IgD-negative memory B cell (primary cell): Measurements from ENCODE around the gene ACTR2. TPM values are rescaled to one million over a fixed set of nuclear protein-coding genes. Genes with fewer than 3 reads are reported as not detected.
"Not testable (repeated sequence)": the region's sequence is repeated elsewhere in the genome, so short reads cannot be mapped to it uniquely, and the experiment has no call there.

Source experiments
- H3K27ac Mint-ChIP-seq, 3 donors: one replicate each; pipeline ENCODE4 v1.8.0; 2020 to 2022; ENCODE audit warnings: mild to moderate bottlenecking in 3 of 3, mixed read lengths in 3 of 3, moderate library complexity in 1 of 3
- H3K27me3 Mint-ChIP-seq: one replicate; pipeline ENCODE4 v1.8.0; 2021; ENCODE audit warnings: mixed read lengths
- H3K36me3 Mint-ChIP-seq: one replicate; pipeline ENCODE4 v1.8.0; 2020; ENCODE audit warnings: mild to moderate bottlenecking, mixed read lengths
- H3K4me1 Mint-ChIP-seq, 3 donors: one replicate each; pipeline ENCODE4 v1.8.0; 2020 to 2022; ENCODE audit warnings: mixed read lengths in 3 of 3, mild to moderate bottlenecking in 1 of 3
- H3K4me3 Mint-ChIP-seq, 4 donors: one replicate each; pipeline ENCODE4 v1.8.0; 2020 to 2022; ENCODE audit warnings: mild to moderate bottlenecking in 4 of 4, mixed read lengths in 4 of 4, moderate library complexity in 3 of 4
- H3K9me3 Mint-ChIP-seq, 3 donors: one replicate each; pipeline ENCODE4 v1.8.0; 2020 to 2021; ENCODE audit warnings: mixed read lengths in 3 of 3, mild to moderate bottlenecking in 1 of 3
- polyA plus RNA-seq: library from polyadenylated mRNA; unstranded; fragments of 300-500 nt; fragmentation: Illumina TruSeq; gene quantifications from one replicate; pipeline ENCODE4 v1.2.3, GENCODE V29; 2021

ACTR2 gene
- polyA plus RNA-seq, 1 donor from 2014 or later, result 296 TPM

DNA sequence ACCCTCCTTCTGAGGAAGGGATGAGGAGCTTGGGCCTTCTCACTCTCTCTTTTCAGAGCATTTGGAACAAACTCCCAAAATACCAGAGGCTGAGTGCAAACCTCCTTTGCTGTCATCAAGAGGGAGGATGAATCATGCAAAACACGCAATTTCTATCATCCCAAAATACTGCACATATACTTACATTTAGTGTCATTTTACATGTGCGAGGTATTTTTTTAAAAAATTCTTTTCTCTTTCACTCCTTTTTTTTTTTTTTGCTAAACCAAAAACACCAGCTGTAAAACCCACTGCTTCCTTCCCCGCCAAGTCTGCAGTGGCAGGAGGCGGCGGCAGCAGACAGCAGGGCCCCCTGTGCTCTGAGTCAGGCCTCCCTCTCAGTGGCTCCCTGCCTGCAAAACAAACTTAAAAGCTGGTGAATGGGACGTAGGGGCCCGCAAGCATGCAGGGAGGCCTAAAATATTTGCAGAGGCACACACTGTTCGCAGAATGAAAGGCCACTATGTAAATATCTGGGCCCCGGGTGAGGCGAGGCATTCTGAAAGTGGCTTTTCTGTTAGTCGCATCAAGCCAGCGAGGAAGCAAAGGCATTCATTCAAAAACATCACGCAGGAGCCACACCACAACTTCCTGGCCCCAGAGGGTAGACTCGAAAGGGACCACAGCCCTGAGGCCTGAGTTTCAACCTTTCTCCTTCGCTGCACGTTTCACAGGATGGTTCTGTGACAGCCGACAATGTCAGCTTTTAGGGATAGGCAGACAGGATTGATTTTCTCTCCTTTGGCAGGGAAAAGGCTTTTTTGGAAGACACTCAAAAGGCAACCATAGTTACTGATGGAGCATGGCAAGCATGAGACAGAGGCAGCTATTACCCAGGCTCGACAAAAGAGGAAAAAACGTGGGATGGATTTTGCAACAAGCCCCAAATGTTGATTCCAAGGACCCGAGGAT lies 73.4 kb downstream of the ACTR2 start:
- Mint-ChIP-seq H3K4me1 (peaks cover 14 to 22% (median 14%) of the 10 kb centered on the region in 3 donors), H3K36me3 (peaks cover 3% of the 10 kb centered on the region), H3K9me3 (peaks cover 0 to 2% (median 0%) of the 10 kb centered on the region in 3 donors), H3K27me3 (peaks cover 43% of the 10 kb centered on the region), H3K27ac (peak overlapping the region; percentile 11 to 83 (median 20)), H3K4me3 (peak overlapping the region; percentile 11 to 89 (median 46))

DNA sequence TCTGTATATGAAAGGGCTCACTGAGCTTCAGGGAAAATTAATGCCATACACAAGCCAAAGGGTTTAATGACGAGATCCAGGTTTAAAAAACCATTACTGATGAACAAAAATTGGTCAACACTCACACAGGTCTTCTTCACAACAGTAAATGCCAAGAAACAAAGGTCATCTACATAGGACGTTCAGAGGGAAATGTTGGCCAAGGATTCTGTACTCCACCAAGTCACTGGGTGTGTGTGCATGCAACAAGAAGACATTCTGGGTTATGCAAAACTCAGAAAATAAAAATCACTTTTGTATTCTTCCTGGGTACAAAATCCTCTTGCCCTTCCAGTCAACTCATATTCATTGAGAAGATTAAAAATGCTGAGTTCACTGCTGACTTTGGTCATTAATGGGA lies 78.3 kb downstream of the ACTR2 start:
- H3K36me3 Mint-ChIP-seq, result no peaks in the 10 kb centered on the region
- H3K9me3 Mint-ChIP-seq, result no peaks in the 10 kb centered on the region
- H3K27ac Mint-ChIP-seq, result no peak overlapping the region
- H3K4me3 Mint-ChIP-seq, result no peak overlapping the region
- peaks cover 6 to 13% (median 12%) of the 10 kb centered on the region in 3 donors for H3K4me1 Mint-ChIP-seq
- H3K27me3 Mint-ChIP-seq, result peaks cover 30% of the 10 kb centered on the region

DNA sequence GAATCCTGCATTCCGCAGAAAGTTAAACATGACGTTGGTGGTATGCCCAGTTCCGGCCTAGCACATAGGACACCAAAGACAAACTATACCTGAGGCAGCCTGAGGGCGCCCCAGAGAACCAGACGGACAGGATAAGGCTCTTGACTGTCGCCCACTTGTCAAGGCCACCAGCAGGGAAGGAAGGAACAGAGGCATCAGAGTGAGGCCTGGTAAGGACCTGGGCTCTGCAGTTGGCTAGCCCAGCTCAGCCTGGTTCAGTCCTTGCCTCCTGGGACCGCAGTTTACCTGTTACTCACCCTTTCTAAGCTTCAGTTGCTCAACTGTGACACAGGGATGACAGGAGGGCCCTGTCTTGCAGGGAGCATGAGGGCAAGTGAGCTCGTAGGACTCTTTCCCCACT lies 82.1 kb downstream of the ACTR2 start:
- Mint-ChIP-seq H3K4me3 (no peak overlapping the region), H3K9me3 (no peaks in the 10 kb centered on the region), H3K4me1 (peaks cover 0 to 5% (median 4%) of the 10 kb centered on the region in 3 donors), H3K27me3 (peaks cover 3% of the 10 kb centered on the region), H3K36me3 (no peaks in the 10 kb centered on the region), H3K27ac (no peak overlapping the region)

GRCh38 chr2:65311049-65311448 lies 83.4 kb downstream of the ACTR2 start:
- Mint-ChIP-seq H3K4me1 (peaks cover 0 to 5% (median 4%) of the 10 kb centered on the region in 3 donors), H3K27ac (no peak overlapping the region), H3K9me3 (no peaks in the 10 kb centered on the region), H3K36me3 (no peaks in the 10 kb centered on the region), H3K27me3 (peaks cover 3% of the 10 kb centered on the region), H3K4me3 (no peak overlapping the region)

DNA sequence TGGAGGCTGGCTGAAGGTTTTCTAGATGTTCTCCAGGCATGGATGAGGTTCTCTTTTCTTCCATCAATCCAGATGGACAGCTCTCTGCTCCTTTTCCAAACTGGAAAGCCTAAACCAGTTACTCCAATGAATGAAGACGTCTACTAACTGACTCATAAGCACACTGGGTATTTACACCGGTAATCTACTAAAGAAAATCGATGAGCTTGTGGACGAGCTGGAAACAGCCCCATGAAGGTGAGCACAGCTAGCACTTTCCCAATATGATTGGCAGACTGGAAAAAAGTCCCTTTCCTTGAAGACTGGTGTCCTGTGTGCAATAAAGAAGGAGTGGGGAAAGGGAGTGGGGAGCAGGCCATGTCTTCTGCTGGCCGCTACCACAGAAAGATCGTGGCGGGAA lies 84.0 kb downstream of the ACTR2 start:
- H3K27me3 Mint-ChIP-seq, result peaks cover under 1% of the 10 kb centered on the region
- no peaks in the 10 kb centered on the region for H3K9me3 Mint-ChIP-seq
- H3K4me3 Mint-ChIP-seq, result no peak overlapping the region

GRCh38 chr2:65313126-65313953 lies 85.7 kb downstream of the ACTR2 start:
- peaks cover 0 to 5% (median 4%) of the 10 kb centered on the region in 3 donors for H3K4me1 Mint-ChIP-seq
- H3K27me3 Mint-ChIP-seq, result peaks cover 3% of the 10 kb centered on the region
- peak overlapping the region in 1 of 4 donors; percentile 76 for H3K4me3 Mint-ChIP-seq
- no peaks in the 10 kb centered on the region for H3K9me3 Mint-ChIP-seq
- H3K27ac Mint-ChIP-seq, result no peak overlapping the region
- H3K36me3 Mint-ChIP-seq, result no peaks in the 10 kb centered on the region

More for the DNA sequence above, 84.0 kb downstream of the ACTR2 start:
- Mint-ChIP-seq H3K36me3 (no peaks in the 10 kb centered on the region), H3K4me1 (peaks cover 0 to 5% (median 4%) of the 10 kb centered on the region in 3 donors), H3K27ac (no peak overlapping the region)

DNA sequence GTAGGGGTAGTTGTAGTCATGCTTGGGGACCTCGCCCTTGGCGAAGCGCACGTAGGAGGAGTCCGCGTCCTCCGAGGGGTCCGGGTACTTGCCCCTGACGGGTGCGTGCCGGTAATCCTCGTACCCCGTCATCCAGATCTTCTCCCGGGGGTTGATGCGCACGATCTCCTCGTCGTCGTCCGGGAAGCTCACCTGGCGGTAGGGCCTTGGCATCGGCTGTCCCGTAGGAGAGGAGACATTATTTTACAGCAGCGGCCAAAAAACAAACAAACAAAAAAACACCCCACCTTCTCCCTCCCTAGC lies 86.3 kb downstream of the ACTR2 start:
- Mint-ChIP-seq H3K4me3 (no peak overlapping the region), H3K36me3 (no peaks in the 10 kb centered on the region), H3K9me3 (peaks cover 0 to under 1% (median 0%) of the 10 kb centered on the region in 3 donors), H3K27me3 (peaks cover 6% of the 10 kb centered on the region), H3K4me1 (peaks cover 0 to 5% (median 4%) of the 10 kb centered on the region in 3 donors), H3K27ac (no peak overlapping the region)

DNA sequence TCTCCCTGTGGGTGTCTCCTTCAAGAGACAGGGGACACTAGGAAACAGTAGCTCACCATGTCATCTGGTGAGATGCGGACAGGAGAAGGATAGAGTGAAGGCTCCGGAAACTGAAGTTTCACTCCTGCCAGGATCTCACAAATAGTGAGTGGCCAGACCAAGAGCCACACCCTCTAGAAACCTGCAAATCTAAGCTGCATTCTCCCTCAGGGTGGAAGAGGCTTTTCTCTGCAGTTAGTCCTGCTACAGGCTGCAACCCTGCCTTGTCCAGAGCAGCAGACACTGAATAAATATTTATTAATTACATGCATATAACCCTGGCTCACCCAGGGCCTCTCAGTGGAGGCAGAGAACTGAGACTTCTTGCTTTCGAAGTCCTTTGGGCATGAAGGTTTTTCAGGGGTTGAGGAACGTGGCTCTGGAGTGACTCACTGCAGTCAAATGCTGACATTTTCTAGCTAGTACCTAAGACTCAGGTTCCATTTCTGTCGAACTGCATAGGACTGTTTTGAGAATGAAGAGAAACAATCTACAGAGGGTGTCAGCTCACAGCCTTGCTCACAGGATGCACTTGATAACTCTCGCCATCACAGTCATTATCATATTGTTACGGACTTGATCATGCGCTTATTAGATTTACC lies 87.3 kb downstream of the ACTR2 start:
- Mint-ChIP-seq H3K27me3 (peaks cover 15% of the 10 kb centered on the region), H3K4me1 (peaks cover 0 to 5% (median 4%) of the 10 kb centered on the region in 3 donors), H3K9me3 (peaks cover 0 to 2% (median 0%) of the 10 kb centered on the region in 3 donors), H3K27ac (no peak overlapping the region), H3K4me3 (no peak overlapping the region), H3K36me3 (no peaks in the 10 kb centered on the region)

- peaks cover 0 to 5% (median 4%) of the 10 kb centered on the region in 3 donors for H3K4me1 Mint-ChIP-seq
- H3K27me3 Mint-ChIP-seq, result peaks cover 16% of the 10 kb centered on the region
- no peak overlapping the region for H3K27ac Mint-ChIP-seq
- peaks cover 2% of the 10 kb centered on the region for H3K36me3 Mint-ChIP-seq
- H3K9me3 Mint-ChIP-seq, result peaks cover 0 to 2% (median 0%) of the 10 kb centered on the region in 3 donors
- H3K4me3 Mint-ChIP-seq, result no peak overlapping the region
Measured at GRCh38 chr2:65316072-65316471, 88.4 kb downstream of the ACTR2 start.

- not testable (repeated sequence) for H3K4me1 Mint-ChIP-seq, H3K9me3 Mint-ChIP-seq, H3K36me3 Mint-ChIP-seq, H3K4me3 Mint-ChIP-seq, H3K27ac Mint-ChIP-seq
- peaks cover 16% of the 10 kb centered on the region for H3K27me3 Mint-ChIP-seq
Measured at GRCh38 chr2:65317351-65317750, 89.7 kb downstream of the ACTR2 start.

- Mint-ChIP-seq H3K4me1 (peaks cover 0 to 4% (median 3%) of the 10 kb centered on the region in 3 donors), H3K36me3 (peaks cover 2% of the 10 kb centered on the region), H3K27ac (no peak overlapping the region), H3K9me3 (peaks cover 0 to 2% (median 0%) of the 10 kb centered on the region in 3 donors), H3K27me3 (peaks cover 16% of the 10 kb centered on the region), H3K4me3 (no peak overlapping the region)
Measured at GRCh38 chr2:65317841-65318240, 90.2 kb downstream of the ACTR2 start.

DNA sequence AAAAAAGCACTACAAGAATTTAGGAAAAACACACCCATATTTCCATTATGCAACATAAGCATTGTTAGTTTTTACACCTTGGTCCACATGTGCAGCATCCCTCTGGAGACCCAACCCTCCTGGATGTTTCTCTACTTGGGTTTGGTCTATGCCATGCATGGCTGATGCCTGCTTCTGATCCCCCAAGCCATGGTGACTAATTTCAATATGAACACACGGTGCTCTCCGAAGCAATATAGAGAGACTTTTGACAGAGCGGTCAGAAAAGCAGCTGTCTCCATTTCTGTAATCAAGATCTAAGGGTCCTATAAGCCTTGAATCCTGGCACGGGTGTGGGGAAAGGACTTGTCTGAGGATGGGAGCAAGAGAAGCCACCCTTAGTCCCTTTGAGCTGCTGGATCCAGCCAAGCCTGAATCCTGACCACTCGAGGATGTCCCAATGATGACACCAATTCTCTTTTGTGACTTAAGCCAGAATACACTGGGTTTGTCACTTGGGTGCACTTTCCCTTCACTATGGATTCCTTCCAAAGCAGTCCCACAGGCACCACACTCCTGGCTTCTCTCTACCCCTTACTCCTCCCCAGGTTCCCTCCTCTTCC lies 91.5 kb downstream of the ACTR2 start:
- no peak overlapping the region for H3K4me3 Mint-ChIP-seq
- peaks cover 28% of the 10 kb centered on the region for H3K27me3 Mint-ChIP-seq
- H3K36me3 Mint-ChIP-seq, result peaks cover 2% of the 10 kb centered on the region
- no peak overlapping the region for H3K27ac Mint-ChIP-seq
- H3K9me3 Mint-ChIP-seq, result peaks cover 0 to 2% (median under 1%) of the 10 kb centered on the region in 3 donors
- H3K4me1 Mint-ChIP-seq, result peaks cover 4 to 6% (median 5%) of the 10 kb centered on the region in 3 donors

DNA sequence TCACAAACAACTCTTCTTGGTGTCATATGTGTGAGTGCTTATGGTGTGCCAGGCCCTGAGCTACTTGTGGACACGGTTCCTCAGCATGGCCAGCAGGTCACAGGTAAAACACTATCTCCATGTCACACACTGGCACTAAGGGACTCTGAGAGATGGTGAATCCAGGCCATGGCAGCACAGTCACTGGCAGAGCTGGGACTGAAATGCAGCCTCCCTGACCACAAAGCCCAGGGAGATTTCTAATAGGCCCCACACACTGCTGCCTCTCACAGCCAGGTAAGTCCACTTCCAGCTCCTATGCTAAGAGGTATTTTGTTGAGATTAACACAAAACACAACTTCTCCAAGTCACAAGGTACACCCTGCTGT lies 92.0 kb downstream of the ACTR2 start:
- H3K4me3 Mint-ChIP-seq, result no peak overlapping the region
- no peak overlapping the region for H3K27ac Mint-ChIP-seq
- peaks cover 0 to 4% (median 2%) of the 10 kb centered on the region in 3 donors for H3K9me3 Mint-ChIP-seq
- peaks cover 33% of the 10 kb centered on the region for H3K27me3 Mint-ChIP-seq
- peaks cover 5 to 6% (median 5%) of the 10 kb centered on the region in 3 donors for H3K4me1 Mint-ChIP-seq
- peaks cover 2% of the 10 kb centered on the region for H3K36me3 Mint-ChIP-seq

- H3K4me1 Mint-ChIP-seq, result peaks cover 5 to 6% (median 5%) of the 10 kb centered on the region in 3 donors
- H3K27ac Mint-ChIP-seq, result no peak overlapping the region
- H3K36me3 Mint-ChIP-seq, result peaks cover 2% of the 10 kb centered on the region
- peaks cover 38% of the 10 kb centered on the region for H3K27me3 Mint-ChIP-seq
- no peak overlapping the region for H3K4me3 Mint-ChIP-seq
- H3K9me3 Mint-ChIP-seq, result peaks cover 0 to 4% (median 2%) of the 10 kb centered on the region in 3 donors
Measured at GRCh38 chr2:65320042-65320725, 92.6 kb downstream of the ACTR2 start.
